ENCODE measurements around the gene ZNF280D. TPM values are rescaled to one million over a fixed set of nuclear protein-coding genes. Genes with fewer than 3 reads are reported as not detected.

The ZNF280D gene
- total and polyA plus RNA-seq, 2 of the 13 experiments (the other 11 are each of a cell fraction or from before 2014, with no cell fraction given), result 7.1 to 11.9 TPM

DNA sequence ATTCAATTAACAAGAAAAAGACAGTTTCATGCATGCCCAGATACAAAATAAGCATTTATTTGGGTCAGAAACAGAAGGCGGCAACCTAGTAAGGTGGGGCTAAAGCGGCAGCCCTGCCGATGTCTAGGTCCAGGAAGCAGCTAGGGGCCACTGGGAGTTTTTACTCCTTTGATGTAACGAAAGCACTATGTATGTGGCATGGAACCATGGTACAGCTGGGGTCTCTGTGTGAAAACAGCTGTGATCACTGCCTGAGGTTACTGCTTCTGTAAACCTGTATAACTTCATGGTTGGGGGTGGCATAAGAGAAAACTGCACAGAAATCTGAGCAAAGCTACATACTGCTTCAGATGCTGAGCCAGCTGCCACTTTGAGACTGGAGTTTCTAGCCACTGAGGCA, 119.5 kb downstream of the ZNF280D start:
- no peak for DNase-seq (ENCODE audit: low spot score)
- TF ChIP-seq SETDB1 (CRISPR knock-in tag; IDR thresholded peaks at IDR 0.05; ENCODE audit: borderline replicate concordance), result no peak
- TF ChIP-seq, protein P1, sequence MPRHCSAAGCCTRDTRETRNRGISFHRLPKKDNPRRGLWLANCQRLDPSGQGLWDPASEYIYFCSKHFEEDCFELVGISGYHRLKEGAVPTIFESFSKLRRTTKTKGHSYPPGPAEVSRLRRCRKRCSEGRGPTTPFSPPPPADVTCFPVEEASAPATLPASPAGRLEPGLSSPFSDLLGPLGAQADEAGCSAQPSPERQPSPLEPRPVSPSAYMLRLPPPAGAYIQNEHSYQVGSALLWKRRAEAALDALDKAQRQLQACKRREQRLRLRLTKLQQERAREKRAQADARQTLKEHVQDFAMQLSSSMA (CRISPR knock-in tag; IDR thresholded peaks at IDR 0.05), result no peak
- TF ChIP-seq, protein P2, sequence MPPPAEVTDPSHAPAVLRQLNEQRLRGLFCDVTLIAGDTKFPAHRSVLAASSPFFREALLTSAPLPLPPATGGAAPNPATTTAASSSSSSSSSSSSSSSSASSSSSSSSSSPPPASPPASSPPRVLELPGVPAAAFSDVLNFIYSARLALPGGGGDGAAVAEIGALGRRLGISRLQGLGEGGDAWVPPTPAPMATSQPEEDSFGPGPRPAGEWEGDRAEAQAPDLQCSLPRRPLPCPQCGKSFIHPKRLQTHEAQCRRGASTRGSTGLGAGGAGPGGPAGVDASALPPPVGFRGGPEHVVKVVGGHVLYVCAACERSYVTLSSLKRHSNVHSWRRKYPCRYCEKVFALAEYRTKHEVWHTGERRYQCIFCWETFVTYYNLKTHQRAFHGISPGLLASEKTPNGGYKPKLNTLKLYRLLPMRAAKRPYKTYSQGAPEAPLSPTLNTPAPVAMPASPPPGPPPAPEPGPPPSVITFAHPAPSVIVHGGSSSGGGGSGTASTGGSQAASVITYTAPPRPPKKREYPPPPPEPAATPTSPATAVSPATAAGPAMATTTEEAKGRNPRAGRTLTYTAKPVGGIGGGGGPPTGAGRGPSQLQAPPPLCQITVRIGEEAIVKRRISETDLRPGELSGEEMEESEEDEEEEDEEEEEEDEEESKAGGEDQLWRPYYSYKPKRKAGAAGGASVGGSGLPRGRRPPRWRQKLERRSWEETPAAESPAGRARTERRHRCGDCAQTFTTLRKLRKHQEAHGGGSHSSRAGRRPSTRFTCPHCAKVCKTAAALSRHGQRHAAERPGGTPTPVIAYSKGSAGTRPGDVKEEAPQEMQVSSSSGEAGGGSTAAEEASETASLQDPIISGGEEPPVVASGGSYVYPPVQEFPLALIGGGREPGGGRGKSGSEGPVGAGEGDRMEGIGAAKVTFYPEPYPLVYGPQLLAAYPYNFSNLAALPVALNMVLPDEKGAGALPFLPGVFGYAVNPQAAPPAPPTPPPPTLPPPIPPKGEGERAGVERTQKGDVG (CRISPR knock-in tag; IDR thresholded peaks at IDR 0.05; ENCODE audit: borderline replicate concordance), result no peak
- no peak for TF ChIP-seq TBL1XR1 (IDR thresholded peaks at IDR 0.05; ENCODE audit: borderline replicate concordance, low read length, partially characterized antibody)
- TF ChIP-seq, protein P3, sequence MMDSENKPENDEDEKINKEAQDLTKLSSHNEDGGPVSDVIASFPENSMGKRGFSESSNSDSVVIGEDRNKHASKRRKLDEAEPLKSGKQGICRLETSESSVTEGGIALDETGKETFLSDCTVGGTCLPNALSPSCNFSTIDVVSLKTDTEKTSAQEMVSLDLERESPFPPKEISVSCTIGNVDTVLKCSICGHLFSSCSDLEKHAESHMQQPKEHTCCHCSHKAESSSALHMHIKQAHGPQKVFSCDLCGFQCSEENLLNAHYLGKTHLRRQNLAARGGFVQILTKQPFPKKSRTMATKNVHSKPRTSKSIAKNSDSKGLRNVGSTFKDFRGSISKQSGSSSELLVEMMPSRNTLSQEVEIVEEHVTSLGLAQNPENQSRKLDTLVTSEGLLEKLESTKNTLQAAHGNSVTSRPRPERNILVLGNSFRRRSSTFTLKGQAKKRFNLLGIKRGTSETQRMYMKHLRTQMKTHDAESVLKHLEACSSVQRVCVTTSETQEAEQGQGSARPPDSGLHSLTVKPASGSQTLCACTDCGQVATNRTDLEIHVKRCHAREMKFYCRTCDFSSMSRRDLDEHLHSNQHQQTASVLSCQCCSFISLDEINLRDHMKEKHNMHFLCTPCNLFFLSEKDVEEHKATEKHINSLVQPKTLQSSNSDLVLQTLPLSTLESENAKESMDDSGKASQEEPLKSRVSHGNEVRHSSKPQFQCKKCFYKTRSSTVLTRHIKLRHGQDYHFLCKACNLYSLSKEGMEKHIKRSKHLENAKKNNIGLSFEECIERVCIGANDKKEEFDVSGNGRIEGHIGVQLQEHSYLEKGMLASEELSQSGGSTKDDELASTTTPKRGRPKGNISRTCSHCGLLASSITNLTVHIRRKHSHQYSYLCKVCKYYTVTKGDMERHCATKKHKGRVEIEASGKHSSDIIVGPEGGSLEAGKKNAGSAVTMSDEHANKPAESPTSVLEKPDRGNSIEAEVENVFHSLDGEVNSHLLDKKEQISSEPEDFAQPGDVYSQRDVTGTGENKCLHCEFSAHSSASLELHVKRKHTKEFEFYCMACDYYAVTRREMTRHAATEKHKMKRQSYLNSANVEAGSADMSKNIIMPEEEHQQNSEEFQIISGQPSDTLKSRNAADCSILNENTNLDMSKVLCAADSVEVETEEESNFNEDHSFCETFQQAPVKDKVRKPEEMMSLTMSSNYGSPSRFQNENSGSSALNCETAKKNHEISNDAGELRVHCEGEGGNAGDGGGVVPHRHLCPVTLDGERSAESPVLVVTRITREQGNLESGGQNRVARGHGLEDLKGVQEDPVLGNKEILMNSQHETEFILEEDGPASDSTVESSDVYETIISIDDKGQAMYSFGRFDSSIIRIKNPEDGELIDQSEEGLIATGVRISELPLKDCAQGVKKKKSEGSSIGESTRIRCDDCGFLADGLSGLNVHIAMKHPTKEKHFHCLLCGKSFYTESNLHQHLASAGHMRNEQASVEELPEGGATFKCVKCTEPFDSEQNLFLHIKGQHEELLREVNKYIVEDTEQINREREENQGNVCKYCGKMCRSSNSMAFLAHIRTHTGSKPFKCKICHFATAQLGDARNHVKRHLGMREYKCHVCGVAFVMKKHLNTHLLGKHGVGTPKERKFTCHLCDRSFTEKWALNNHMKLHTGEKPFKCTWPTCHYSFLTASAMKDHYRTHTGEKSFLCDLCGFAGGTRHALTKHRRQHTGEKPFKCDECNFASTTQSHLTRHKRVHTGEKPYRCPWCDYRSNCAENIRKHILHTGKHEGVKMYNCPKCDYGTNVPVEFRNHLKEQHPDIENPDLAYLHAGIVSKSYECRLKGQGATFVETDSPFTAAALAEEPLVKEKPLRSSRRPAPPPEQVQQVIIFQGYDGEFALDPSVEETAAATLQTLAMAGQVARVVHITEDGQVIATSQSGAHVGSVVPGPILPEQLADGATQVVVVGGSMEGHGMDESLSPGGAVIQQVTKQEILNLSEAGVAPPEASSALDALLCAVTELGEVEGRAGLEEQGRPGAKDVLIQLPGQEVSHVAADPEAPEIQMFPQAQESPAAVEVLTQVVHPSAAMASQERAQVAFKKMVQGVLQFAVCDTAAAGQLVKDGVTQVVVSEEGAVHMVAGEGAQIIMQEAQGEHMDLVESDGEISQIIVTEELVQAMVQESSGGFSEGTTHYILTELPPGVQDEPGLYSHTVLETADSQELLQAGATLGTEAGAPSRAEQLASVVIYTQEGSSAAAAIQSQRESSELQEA (CRISPR knock-in tag; IDR thresholded peaks at IDR 0.05; ENCODE audit: not compliant biosample characterization), result no peak
- no peak for TF ChIP-seq PCBP1 (IDR thresholded peaks at IDR 0.05; ENCODE audit: borderline replicate concordance, low read depth, low read length)
- TF ChIP-seq SMAD3 (CRISPR knock-in tag; IDR thresholded peaks at IDR 0.05), result no peak
- TF ChIP-seq KDM2A (CRISPR knock-in tag; IDR thresholded peaks at IDR 0.05; ENCODE audit: borderline replicate concordance, low read depth), result no peak
- H3K4me1 ChIP-seq (ENCODE audit: insufficient read depth, low read length), result no peaks in the 10 kb centered on the region
- no peaks in the 10 kb centered on the region for H3K36me3 ChIP-seq (replicated peaks in 1 of 2; ENCODE audit: control insufficient read depth in 1 of 2, insufficient read depth in 2 of 2, low read length in 2 of 2)
- intact Hi-C loops (cut with micrococcal nuclease; ENCODE audit: unreplicated experiment) (no loop called here), in situ Hi-C loops (cut with HindIII; ENCODE audit: extremely low pct_ligation_motif_present, low pct_unique_long_range_greater_than_20kb) (no loop called here)
- CTCF ChIA-PET (ENCODE audit: low intra/inter-chr PET ratio, low total read pairs), result no interaction called here
- POLR2A ChIA-PET, result no interaction called here
- no peak overlapping the region for H3K27ac ChIP-seq (ENCODE audit: extremely low read length, insufficient read depth, low read length)
- H3K4me2 ChIP-seq (ENCODE audit: low read depth, low read length), result no peak overlapping the region
- no peaks in the 10 kb centered on the region for H3K79me2 ChIP-seq (ENCODE audit: insufficient read depth, low read length)
- no peaks in the 10 kb centered on the region for H3K9me3 ChIP-seq (ENCODE audit: low read length)
- H2AFZ ChIP-seq (ENCODE audit: low read length), result no peak overlapping the region
- no TSS peak for BruUV-seq (replicated peaks)
- 53% methylated on average over 4 of the region's 4 CpGs for WGBS (ENCODE audit: low lambda C conversion rate)
- ATAC-seq, result no peak
- H3K9ac ChIP-seq (ENCODE audit: insufficient read depth, low read depth, low read length), result no peak overlapping the region
- FAIRE-seq, result no peak
- no peaks in the 10 kb centered on the region for H3K27me3 ChIP-seq (ENCODE audit: control insufficient read depth in 1 of 2, insufficient read depth in 2 of 2, low read length in 2 of 2)
- no peak overlapping the region for H3K4me3 ChIP-seq (replicated peaks in 1 of 3; ENCODE audit: insufficient read depth in 1 of 3, low read depth in 2 of 3, low read length in 3 of 3)
- no peaks in the 10 kb centered on the region for H4K20me1 ChIP-seq (ENCODE audit: insufficient read depth, low read length)
